Right renal pelvis (tissue), 4 donors: Measurements from ENCODE around the gene NFS1. TPM values are rescaled to one million over a fixed set of nuclear protein-coding genes. Genes with fewer than 3 reads are reported as not detected.

Experiments
- DNase-seq, 4 donors: peaks; one replicate each; pipeline ENCODE4 v3.0.0-alpha.2; 2013; ENCODE audit warnings: low read depth in 4 of 4, low spot score in 3 of 4, missing footprints in 1 of 4
- polyA plus RNA-seq, 4 donors: library from polyadenylated mRNA; unstranded; fragments of 120-200 nt; gene quantifications; one replicate each; pipeline ENCODE4 v1.2.1, GENCODE V29; 2013; ENCODE audit not compliant: insufficient read length in 4 of 4

Gene NFS1
- polyA plus RNA-seq, 4 donors = 30.1 to 33.5 (median 31.7) TPM

DNA sequence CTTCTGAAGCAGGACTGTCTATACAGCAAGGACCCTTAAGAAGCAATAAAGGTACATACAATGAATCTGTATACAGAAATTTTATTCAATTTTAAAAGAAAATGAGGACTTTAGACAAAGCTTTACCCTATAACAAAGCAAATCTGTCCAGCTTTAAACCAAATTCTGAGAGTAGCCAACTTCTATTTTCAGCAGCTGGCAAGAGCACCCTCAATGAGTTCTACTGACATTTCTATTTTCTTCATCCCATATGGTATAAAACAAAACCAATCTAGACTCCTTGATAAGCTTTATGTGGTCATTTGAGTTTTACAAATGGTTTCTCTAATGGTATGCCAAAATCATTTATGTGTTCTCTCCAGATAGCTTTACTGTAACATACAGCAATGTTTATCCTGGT lies 47.2 kb downstream of the NFS1 start:
- no peak for DNase-seq

- no peak for DNase-seq
Observed at GRCh38 chr20:35650632-35651031, 48.5 kb downstream of the NFS1 start.

- DNase-seq = no peak
Observed at GRCh38 chr20:35648836-35649235, 50.3 kb downstream of the NFS1 start.

- no peak for DNase-seq
Observed at GRCh38 chr20:35644806-35645205, 54.3 kb downstream of the NFS1 start.

DNA sequence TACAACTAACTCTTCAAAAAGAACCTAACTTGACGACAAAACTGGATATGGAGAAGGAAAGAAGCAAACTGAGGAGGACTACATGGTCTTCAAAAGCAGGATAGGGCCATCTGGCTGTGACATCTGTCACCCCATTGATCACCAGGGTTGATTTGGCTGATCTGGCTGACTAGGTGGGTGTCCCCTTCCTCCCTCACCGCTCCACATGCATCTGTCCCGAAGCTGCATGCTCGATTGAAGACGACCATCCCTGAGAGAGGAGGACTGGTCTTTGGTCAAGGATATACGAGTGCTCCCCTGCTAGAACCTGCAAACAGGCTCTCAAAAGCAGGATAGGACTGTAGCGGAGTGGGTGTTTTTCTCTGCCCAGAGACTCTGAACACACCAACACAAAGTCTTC lies 56.1 kb downstream of the NFS1 start:
- no peak for DNase-seq

DNA sequence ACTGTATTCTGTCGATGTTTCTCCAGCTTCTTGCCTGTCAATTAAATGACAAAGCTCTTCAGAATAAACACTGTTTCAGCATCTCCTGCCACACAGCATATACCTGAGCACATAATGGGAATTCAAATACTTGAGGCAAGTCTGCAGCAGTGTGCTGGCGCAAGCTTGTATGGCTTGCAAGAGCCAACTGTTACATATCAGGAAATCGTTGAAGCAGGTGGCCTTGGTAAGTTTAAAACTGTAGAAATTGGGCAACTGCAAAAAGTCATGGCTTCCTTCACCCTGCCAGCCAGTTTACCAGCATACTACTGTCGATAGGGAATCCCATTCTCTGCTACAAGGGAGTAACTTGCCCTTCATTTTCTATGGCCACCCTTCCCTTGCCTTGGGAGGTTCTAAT lies 57.4 kb downstream of the NFS1 start:
- DNase-seq = no peak

- DNase-seq = no peak
Observed at GRCh38 chr20:35640724-35641123, 58.4 kb downstream of the NFS1 start.

DNA sequence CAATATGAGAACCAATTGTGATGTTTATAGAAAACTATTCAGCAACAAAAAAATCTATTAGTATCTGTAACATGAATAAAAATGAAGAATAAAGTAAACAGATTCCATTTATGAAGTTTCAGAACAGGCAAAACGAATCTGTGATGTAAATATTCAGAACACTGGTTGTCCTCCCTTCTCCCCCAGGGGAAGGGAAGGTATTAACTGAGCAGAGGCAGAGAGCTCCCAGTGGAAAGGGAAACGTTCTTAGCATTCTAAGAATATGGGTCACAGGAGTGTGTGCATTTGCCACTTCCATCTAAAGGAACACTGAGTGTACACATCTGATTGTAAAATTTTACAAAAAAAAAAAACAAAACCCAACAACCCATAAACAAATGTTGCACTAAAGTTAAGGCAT lies 60.4 kb downstream of the NFS1 start:
- no peak for DNase-seq

DNA sequence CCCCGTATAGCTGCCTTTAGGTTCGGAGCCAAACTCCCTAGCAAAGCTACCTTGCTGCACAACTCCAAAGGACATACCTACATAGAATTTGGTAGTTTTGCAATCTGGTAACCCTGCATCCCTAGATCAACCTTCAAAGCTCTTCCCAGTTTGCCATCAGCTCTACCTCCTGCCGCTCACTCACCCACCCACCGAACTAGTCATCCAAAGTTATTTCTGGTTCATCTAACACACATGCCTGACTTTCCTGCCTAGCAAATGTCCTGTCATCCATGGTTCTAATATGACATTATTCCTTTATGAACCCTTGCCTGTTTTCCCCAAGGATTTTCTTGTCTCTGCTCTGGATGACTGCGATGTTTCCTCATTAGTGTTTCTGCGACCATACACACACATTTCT lies 61.9 kb downstream of the NFS1 start:
- no peak for DNase-seq

DNA sequence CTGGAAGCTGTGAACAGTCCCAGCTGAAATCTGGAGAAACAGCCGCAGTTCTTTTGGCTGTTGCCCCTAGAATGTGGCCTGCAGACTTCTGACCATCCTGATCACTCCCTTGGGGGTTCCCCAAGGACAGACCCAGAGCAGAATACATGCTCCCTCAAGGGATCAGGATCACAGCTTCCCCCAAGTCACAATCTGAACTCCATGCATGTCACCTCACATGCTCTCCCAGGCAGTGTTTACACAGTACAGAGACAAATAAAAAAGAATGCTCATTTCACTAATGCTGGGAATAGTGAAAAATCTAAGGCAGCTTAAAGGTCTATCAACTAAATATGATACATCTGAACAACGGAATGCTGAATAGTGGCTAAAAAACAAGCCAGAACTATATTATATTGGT lies 63.1 kb downstream of the NFS1 start:
- no peak for DNase-seq

DNA sequence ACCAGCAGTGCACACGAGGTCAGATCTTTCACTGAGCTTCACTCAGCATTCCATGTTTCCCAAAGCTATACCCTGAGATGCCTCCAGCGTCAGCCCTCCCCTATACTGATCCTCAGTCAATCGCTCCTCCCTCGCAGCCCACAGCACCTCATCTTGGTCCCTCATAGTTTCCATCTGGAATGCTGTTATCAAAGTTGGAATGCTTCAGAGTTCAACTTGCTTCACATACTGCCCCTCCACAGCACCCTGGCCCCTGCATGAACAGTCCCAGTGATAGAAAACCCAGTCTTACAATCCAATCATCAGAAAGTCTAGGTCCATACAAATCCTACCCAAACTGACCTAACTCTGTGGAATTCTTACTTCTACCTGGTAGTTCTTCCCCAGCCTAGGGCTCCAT lies 63.5 kb downstream of the NFS1 start:
- DNase-seq = no peak

DNA sequence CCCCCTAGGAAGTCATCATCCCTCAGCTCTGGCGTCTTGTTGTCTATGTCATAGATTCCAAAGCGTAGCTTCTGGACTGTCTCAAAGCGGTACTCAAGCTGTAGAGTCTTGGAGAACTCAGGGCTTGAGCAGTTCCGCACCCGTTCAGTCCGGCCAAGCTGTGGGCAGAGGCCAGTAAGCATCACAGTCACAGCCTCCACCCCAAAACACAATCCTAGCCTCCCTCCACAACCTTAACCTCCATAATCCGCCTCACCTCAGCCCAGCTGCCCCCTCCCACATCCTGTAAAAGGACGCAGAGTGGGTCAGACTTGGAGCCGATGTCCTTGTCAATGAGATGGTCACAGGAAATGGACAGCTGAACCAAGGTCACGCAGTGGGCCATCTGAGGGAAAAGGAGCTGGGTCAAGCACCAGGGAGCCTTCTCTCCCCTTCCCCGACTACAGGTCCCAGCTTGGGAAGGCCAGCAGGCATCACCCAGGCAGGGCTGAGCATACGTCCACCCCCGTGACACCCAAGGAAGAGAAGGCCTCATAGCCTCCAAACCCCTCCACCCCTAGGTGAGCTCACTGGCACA lies 66.5 kb downstream of the NFS1 start:
- no peak for DNase-seq

- DNase-seq = no peak
Observed at GRCh38 chr20:35630636-35631035, 68.5 kb downstream of the NFS1 start.

GRCh38 chr20:35629427-35630145 lies 69.6 kb downstream of the NFS1 start:
- no peak for DNase-seq

GRCh38 chr20:35627121-35627520 lies 72.0 kb downstream of the NFS1 start:
- no peak for DNase-seq

DNA sequence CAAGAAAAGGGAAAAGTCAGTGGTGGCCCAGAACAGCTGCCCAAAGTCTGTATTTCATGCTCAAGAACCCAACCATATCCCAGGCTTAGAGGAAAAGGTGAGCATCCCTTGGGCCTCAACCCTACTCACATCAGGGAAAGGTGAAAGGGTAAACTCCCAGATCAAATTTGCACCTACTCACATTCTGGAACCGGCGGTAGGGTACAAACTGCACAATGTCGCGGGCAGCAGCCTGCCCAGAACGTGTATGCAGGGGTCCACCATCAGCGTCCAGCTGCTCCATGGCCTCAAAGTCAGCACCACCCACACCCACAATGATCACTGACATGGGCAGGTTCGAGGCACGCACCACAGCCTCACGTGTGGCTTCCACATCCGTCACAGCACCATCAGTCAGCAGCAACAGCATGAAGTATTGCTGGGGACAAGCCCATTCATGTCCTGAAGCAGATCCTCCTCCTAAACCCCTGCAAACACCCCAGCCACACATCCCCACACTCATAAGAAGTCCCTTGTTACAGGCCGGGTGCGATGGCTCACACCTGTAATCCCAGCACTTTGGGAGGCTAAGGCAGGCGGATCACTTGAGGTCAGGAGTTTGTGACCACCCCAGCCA lies 72.7 kb downstream of the NFS1 start:
- no peak for DNase-seq

DNA sequence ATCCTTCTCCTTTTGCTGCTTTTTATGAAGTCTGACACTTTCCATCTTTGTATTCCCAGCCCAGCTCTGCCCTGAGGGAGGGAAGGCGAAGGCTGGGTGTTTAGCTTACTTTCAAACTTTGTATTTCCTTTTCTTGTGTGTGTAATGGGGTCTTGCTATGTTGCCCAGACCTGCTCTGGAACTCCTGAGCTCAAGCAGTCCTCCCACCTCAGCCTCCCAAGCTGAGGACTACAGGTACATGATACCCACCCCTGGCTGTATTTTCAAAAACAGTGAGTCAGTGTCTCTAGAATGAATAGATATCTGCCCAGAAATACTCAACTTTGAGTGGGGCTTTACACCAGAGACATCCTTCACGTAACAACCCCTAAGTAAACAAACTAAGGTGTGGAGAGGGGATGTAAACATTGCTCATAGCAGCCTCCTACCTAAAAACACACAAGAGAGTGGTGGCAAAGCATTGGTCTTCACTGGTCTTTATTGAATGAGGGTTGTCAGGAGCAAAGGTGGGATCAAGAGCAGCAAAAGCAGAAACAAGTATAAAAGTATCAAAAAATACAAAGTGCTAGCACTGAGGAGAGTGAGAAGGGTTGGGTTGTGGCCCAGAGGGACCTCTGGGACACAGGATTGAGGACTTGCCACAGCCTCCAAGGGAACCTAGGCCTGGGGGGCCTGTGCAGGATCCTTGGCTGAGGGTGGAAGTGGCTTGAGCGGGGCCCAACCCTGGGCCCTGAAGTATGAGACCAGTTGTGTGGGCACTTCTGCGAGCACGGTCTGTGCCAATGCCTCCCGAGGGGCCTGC lies 73.4 kb downstream of the NFS1 start:
- no peak for DNase-seq

DNA sequence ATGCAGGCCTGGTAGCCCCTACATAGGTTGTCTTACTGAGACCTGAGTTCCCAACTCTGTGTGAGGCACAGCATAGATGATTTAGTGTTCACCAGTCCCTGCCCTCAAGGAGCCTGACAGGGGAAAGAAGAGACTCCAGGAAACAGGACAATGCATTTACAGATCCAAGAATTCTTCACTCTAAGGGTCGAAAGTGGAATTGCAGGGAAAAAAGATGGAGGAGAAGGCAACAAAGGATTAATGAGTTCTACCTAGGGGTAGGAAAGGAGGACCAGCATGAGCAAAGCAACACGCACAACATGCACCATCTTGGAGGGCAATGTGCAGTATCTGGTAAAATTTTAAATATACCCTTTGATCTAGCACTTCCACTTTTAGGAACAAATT lies 77.6 kb downstream of the NFS1 start:
- no peak for DNase-seq

- no peak for DNase-seq
Observed at GRCh38 chr20:35620818-35621559, 78.2 kb downstream of the NFS1 start.

DNA sequence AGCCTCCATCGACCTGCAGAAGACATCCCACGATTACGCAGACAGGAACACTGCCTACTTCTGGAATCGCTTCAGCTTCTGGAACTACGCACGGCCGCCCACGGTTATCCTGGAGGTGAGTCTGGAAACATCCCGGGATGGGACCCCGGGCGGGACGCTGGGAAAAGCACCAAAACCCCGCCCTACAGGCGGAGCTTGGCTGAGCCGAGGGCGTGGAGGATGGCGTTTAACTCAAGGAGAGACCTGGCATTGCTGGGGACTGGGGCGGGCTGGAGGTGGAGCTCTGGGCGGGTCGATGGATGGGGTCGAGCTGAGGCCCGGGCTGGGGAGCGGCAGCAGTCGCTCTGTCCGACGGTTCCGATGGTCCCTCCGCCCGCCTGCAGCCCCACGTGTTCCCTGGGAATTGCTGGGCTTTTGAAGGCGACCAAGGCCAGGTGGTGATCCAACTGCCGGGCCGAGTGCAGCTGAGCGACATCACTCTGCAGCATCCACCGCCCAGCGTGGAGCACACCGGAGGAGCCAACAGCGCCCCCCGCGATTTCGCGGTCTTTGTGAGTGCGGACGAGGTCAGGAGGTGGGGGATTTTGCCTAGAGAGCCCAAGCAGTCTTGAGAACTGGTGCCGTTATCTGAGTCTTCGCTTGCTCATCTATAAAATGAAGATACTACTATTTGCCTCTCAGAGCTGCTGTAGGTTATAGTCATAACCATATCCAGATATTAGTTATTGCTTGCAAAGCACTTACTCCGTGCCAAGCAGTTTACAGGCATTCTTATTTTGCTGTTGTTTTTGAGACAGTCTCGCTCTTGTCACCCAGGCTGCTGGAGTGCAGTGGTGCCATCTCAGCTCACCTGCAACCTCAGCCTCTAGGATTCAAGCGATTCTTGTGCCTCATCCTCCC lies 79.7 kb downstream of the NFS1 start:
- DNase-seq = peak in 1 of 4 donors; percentile 54
